HFFc6 (cell line): ENCODE results near the gene FHL1. TPM values are rescaled to one million over a fixed set of nuclear protein-coding genes. Genes with fewer than 3 reads are reported as not detected.
A peak's percentile ranks its signal among the peaks of the same experiment; 100 is the strongest.

Source experiments
- DNase-seq: peaks from one replicate; pipeline ENCODE4 v3.0.0-alpha.2; 2018
- H3K27ac Mint-ChIP-seq: 2 replicates; pipeline ENCODE4 v1.8.0; 2020; ENCODE audit warnings: mild to moderate bottlenecking, mixed read lengths
- H3K27me3 Mint-ChIP-seq: 2 replicates; pipeline ENCODE4 v1.8.0; 2021; ENCODE audit warnings: mild to moderate bottlenecking, moderate library complexity, mixed read lengths; ENCODE audit not compliant: insufficient read depth
- H3K36me3 Mint-ChIP-seq: 2 replicates; pipeline ENCODE4 v1.8.0; 2021; ENCODE audit warnings: low read depth, mixed read lengths
- H3K4me1 Mint-ChIP-seq: 2 replicates; pipeline ENCODE4 v1.8.0; 2020; ENCODE audit warnings: low read depth, mixed read lengths
- H3K4me3 Mint-ChIP-seq: 2 replicates; pipeline ENCODE4 v1.8.0; 2020; ENCODE audit warnings: mild to moderate bottlenecking, moderate library complexity, mixed read lengths
- H3K9me3 Mint-ChIP-seq: 2 replicates; pipeline ENCODE4 v1.8.0; 2020; ENCODE audit warnings: mild to moderate bottlenecking, mixed read lengths
- CTCF ChIP-seq: fragments of 200-600 bp; sonication (generic); IDR thresholded peaks from 2 replicates; pipeline ENCODE4 v1.5.0; 2021; ENCODE audit warnings: antibody characterized with exemption, mild to moderate bottlenecking
- total RNA-seq, 6 experiments: library from RNA; stranded (reverse); fragmentation: NEBNext Ultra II Directional; extraction: Animal tissue kit (Norgen Biotek cat#: 25700); gene quantifications; 2 replicates in 1 of 6; 3 replicates in 5 of 6; pipeline ENCODE4 v1.2.3, GENCODE V29; 2021

Gene FHL1
- total RNA-seq, 6 experiments from 2014 or later, result 409 to 808 (median 455) TPM

GRCh38 chrX:136146614-136147314 is 569 bp upstream of the FHL1 start:
- Mint-ChIP-seq H3K9me3 (no peaks in the 10 kb centered on the region), H3K36me3 (0 out of 2 replicates have a peak, but pooled peaks cover 5% of the 10 kb centered on the region), H3K27me3 (peaks cover 3% of the 10 kb centered on the region; the same call in 1 of the 2 replicates), H3K4me3 (peak overlapping the region; percentile 77), H3K4me1 (peaks cover 10% of the 10 kb centered on the region), H3K27ac (no peak overlapping the region)
- no peak for DNase-seq
- no peak for TF ChIP-seq CTCF

- H3K27ac Mint-ChIP-seq, result no peak overlapping the region
- no peak for TF ChIP-seq CTCF
- no peak for DNase-seq
- H3K4me1 Mint-ChIP-seq, result peaks cover 10% of the 10 kb centered on the region
- peak overlapping the region; percentile 76 for H3K4me3 Mint-ChIP-seq
- peaks cover 3% of the 10 kb centered on the region; the same call in 1 of the 2 replicates for H3K27me3 Mint-ChIP-seq
- H3K36me3 Mint-ChIP-seq, result 0 out of 2 replicates have a peak, but pooled peaks cover 5% of the 10 kb centered on the region
- no peaks in the 10 kb centered on the region for H3K9me3 Mint-ChIP-seq
Measured at GRCh38 chrX:136147976-136148375, 643 bp downstream of the FHL1 start.

- Mint-ChIP-seq H3K9me3 (no peaks in the 10 kb centered on the region), H3K4me3 (peak overlapping the region; percentile 76), H3K27ac (no peak overlapping the region), H3K27me3 (peaks cover 3% of the 10 kb centered on the region; the same call in 1 of the 2 replicates), H3K36me3 (0 out of 2 replicates have a peak, but pooled peaks cover 5% of the 10 kb centered on the region), H3K4me1 (peaks cover 10% of the 10 kb centered on the region)
- no peak for TF ChIP-seq CTCF
- DNase-seq, result no peak
Measured at GRCh38 chrX:136148391-136148790, 1.1 kb downstream of the FHL1 start.

- no peaks in the 10 kb centered on the region for H3K9me3 Mint-ChIP-seq
- no peak overlapping the region for H3K27ac Mint-ChIP-seq
- H3K27me3 Mint-ChIP-seq, result no peaks in the 10 kb centered on the region
- no peak for TF ChIP-seq CTCF
- peaks cover 16% of the 10 kb centered on the region for H3K4me1 Mint-ChIP-seq
- H3K4me3 Mint-ChIP-seq, result no peak overlapping the region
- no peak for DNase-seq
- no peaks in the 10 kb centered on the region for H3K36me3 Mint-ChIP-seq
Measured at GRCh38 chrX:136154998-136155397, 7.7 kb downstream of the FHL1 start.

- no peak for TF ChIP-seq CTCF
- no peaks in the 10 kb centered on the region for H3K9me3 Mint-ChIP-seq
- H3K27me3 Mint-ChIP-seq, result no peaks in the 10 kb centered on the region
- H3K4me1 Mint-ChIP-seq, result peaks cover 16% of the 10 kb centered on the region
- no peak for DNase-seq
- no peak overlapping the region for H3K4me3 Mint-ChIP-seq
- H3K27ac Mint-ChIP-seq, result no peak overlapping the region
- H3K36me3 Mint-ChIP-seq, result no peaks in the 10 kb centered on the region
Measured at GRCh38 chrX:136156560-136157117, 9.3 kb downstream of the FHL1 start.
